ENCODE data around the gene RHOBTB3. TPM values are rescaled to one million over a fixed set of nuclear protein-coding genes. Genes with fewer than 3 reads are reported as not detected.
A peak's percentile ranks its signal among the peaks of the same experiment; 100 is the strongest.

The RHOBTB3 gene
- total RNA-seq, 1 donor from 2014 or later = 73.8 TPM

GRCh38 chr5:95818181-95819147, 87.3 kb downstream of the RHOBTB3 start:
- Histone ChIP-seq H4K20me1 (ENCODE audit: insufficient read depth, low read length) (peaks cover 30% of the 10 kb centered on the region), H3K9ac (ENCODE audit: low read length) (peak overlapping the region; percentile 50), H2AFZ (ENCODE audit: low read depth, low read length) (no peak overlapping the region), H3K4me1 (ENCODE audit: insufficient read depth, low read length) (peaks cover 36% of the 10 kb centered on the region), H3K27me3 (ENCODE audit: insufficient read depth, low read length) (no peaks in the 10 kb centered on the region), H3K4me2 (ENCODE audit: low read length) (peak overlapping the region; percentile 66), H3K9me3 (ENCODE audit: insufficient read depth, low read depth, low read length) (no peaks in the 10 kb centered on the region), H3K36me3 (ENCODE audit: insufficient read depth, low read length) (peaks cover 2% of the 10 kb centered on the region), H3K27ac (ENCODE audit: low read depth, low read length) (peak overlapping the region; percentile 41), H3K79me2 (ENCODE audit: insufficient read depth, low read length) (peaks cover 33% of the 10 kb centered on the region), H3K4me3 (ENCODE audit: insufficient read depth, low read depth, low read length) (no peak overlapping the region)
- no peaks in the 10 kb centered on the region for H3K27me3 Mint-ChIP-seq (ENCODE audit: low read depth, unreplicated experiment)
- H3K27ac Mint-ChIP-seq (ENCODE audit: unreplicated experiment) = no peak overlapping the region
- H3K36me3 Mint-ChIP-seq (ENCODE audit: low read depth, unreplicated experiment) = peaks cover 21% of the 10 kb centered on the region
- FAIRE-seq = no peak
- H3K4me1 Mint-ChIP-seq (ENCODE audit: low read depth, unreplicated experiment) = peaks cover 31% of the 10 kb centered on the region
- TF ChIP-seq EZH2 (IDR thresholded peaks at IDR 0.05; ENCODE audit: insufficient read depth, low read length) (no peak), CTCF (IDR thresholded peaks at IDR 0.05; ENCODE audit: insufficient read depth, low read depth, low read length) (no peak)
- no peak for DNase-seq (ENCODE audit: low read depth)
- H3K9me3 Mint-ChIP-seq (ENCODE audit: unreplicated experiment) = no peaks in the 10 kb centered on the region
- H3K4me3 Mint-ChIP-seq (ENCODE audit: unreplicated experiment) = peak overlapping the region; percentile 42

- Histone ChIP-seq H3K9me3 (ENCODE audit: insufficient read depth, low read depth, low read length) (no peaks in the 10 kb centered on the region), H3K4me3 (ENCODE audit: insufficient read depth, low read depth, low read length) (peak overlapping the region; percentile 97), H3K79me2 (ENCODE audit: insufficient read depth, low read length) (peaks cover 33% of the 10 kb centered on the region), H2AFZ (ENCODE audit: low read depth, low read length) (peak overlapping the region; percentile 83), H3K27me3 (ENCODE audit: insufficient read depth, low read length) (no peaks in the 10 kb centered on the region), H4K20me1 (ENCODE audit: insufficient read depth, low read length) (peaks cover 27% of the 10 kb centered on the region), H3K4me2 (ENCODE audit: low read length) (peak overlapping the region; percentile 92), H3K27ac (ENCODE audit: low read depth, low read length) (peak overlapping the region; percentile 93), H3K4me1 (ENCODE audit: insufficient read depth, low read length) (peaks cover 48% of the 10 kb centered on the region), H3K36me3 (ENCODE audit: insufficient read depth, low read length) (no peaks in the 10 kb centered on the region), H3K9ac (ENCODE audit: low read length) (peak overlapping the region; percentile 91)
- Mint-ChIP-seq H3K9me3 (ENCODE audit: unreplicated experiment) (peaks cover 3% of the 10 kb centered on the region), H3K4me3 (ENCODE audit: unreplicated experiment) (peak overlapping the region; percentile 96), H3K27ac (ENCODE audit: unreplicated experiment) (peak overlapping the region; percentile 91), H3K27me3 (ENCODE audit: low read depth, unreplicated experiment) (no peaks in the 10 kb centered on the region), H3K4me1 (ENCODE audit: low read depth, unreplicated experiment) (peaks cover 39% of the 10 kb centered on the region), H3K36me3 (ENCODE audit: low read depth, unreplicated experiment) (peaks cover 5% of the 10 kb centered on the region)
- TF ChIP-seq EZH2 (IDR thresholded peaks at IDR 0.05; ENCODE audit: insufficient read depth, low read length) (no peak), CTCF (IDR thresholded peaks at IDR 0.05; ENCODE audit: insufficient read depth, low read depth, low read length) (no peak)
- DNase-seq (ENCODE audit: low read depth) = no peak
- no peak for FAIRE-seq
Measured at GRCh38 chr5:95821110-95822021, 90.2 kb downstream of the RHOBTB3 start.

Measured in astrocyte (in vitro differentiated cells and primary cell).